ENCODE results near the gene ATP9B.

DNA sequence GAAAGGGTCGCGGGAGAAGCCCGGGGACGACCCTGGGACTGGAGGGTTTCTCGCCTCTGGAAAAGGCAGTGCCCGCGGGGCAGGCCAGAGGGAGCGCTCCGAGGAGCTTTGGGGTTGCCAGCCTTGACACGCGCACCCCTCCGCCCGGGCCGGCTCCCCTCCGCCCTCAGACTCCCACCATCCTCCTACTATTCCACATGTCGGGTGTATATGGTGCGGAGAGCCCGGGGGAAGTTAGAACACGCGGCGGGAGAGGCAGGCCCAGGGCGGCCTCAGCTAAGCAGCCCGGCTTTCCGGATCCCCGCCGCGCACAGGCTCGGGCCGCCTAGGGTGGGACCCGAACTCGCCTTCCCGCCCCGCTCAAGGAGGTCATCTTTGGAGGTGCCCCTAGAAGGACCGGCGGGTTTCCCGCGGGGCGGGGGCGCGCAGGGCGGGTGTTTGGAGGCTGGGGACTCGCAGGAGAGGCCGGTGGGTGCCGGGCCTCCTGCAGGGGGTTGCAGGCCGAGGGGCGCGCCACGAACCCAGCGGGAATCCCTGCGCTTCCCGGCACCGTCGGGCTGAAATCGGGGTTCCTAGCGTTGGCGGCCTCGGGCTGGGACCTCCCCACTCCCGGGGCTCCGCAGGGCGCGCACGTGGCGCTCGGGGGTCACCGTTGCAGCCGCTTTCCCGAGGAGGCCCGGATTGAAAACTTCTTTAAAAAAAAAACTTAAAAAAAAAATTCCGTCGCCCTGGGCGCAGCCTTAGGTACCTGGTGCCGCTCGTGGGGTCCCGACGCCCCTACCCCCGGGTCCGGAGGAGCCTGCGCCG lies 330.3 kb downstream of the ATP9B start:
- TF ChIP-seq CTCF (conservative IDR thresholded peaks at IDR 0.05; ENCODE audit: low read length) = no peak
- no peak for TF ChIP-seq EZH2phosphoT487 (IDR thresholded peaks at IDR 0.05; ENCODE audit: borderline replicate concordance)

All from Loucy (cell line).